Pancreas (tissue), 10 donors: ENCODE results near the gene TAF3. TPM values are rescaled to one million over a fixed set of nuclear protein-coding genes. Genes with fewer than 3 reads are reported as not detected.

Source experiments
- ATAC-seq, 4 donors: fragments of 200-7000 bp; cut with Tn5 transposase; one replicate each; pipeline versions ENCODE4 v1.8.0 to v1.9.1; 2020; ENCODE audit warnings: mild to moderate bottlenecking in 4 of 4, moderate library complexity in 4 of 4
- DNase-seq, 6 donors: peaks; one replicate each; pipeline ENCODE4 v3.0.0-alpha.2; 2020
- FAIRE-seq: peaks from 2 replicates; lab custom pipeline; 2012; peaks lifted over from hg19 to GRCh38; lab: Jason Lieb, UNC
- H3K27ac ChIP-seq, 4 donors: fragments of 200-600 bp; sonication (generic); 1 replicate in 3 of 4; 2 replicates in 1 of 4; pipeline versions ENCODE4 v1.5.0 to v1.8.0; 2020
- H3K27me3 ChIP-seq, 4 donors: fragments of 200-600 bp; one replicate each; pipeline ENCODE4 v1.8.0; 2021
- H3K36me3 ChIP-seq, 3 donors: fragments of 200-600 bp; sonication (generic) in 1 of 3; one replicate each; pipeline versions ENCODE4 v1.5.0 to v1.8.0; 2020 to 2021
- H3K4me1 ChIP-seq, 3 donors: fragments of 200-600 bp; one replicate each; pipeline ENCODE4 v1.8.0; 2021
- H3K4me3 ChIP-seq, 4 donors: fragments of 200-600 bp; sonication (generic) in 2 of 4; one replicate each; pipeline versions ENCODE4 v1.5.0 to v1.8.0; 2020 to 2021
- H3K9me3 ChIP-seq, 4 donors: fragments of 200-600 bp; one replicate each; pipeline ENCODE4 v1.8.0; 2021
- CTCF ChIP-seq, 4 donors: fragments of 200-600 bp; sonication (generic) in 3 of 4; IDR thresholded peaks; one replicate each; pipeline versions ENCODE4 v1.5.0 to v1.8.0; 2021; ENCODE audit warnings: antibody characterized with exemption in 4 of 4
- WGBS, 2 donors: extraction: QIAGEN DNeasy Blood & Tissue Kit; methylation state at CpG; one replicate each; pipeline ENCODE4 v1.1.7; 2013; 5-methylcytosine and 5-hydroxymethylcytosine counted together
- intact Hi-C, 3 donors: fragments of 100-400 bp; cut with DNase I; formaldehyde crosslinking; loops; one replicate each; pipeline versions ENCODE4 v1.11.1 to v1.14.2; 2022
- polyA plus RNA-seq, 2 donors: library from polyadenylated mRNA; stranded (reverse); fragments of 200-250 nt; gene quantifications; one replicate each; pipeline ENCODE4 v1.2.3, GENCODE V29; 2013
- total RNA-seq, 6 donors: library from RNA; stranded (reverse); fragmentation: NEBNext Ultra II Directional in 4 of 6; extraction: Animal tissue kit (Norgen Biotek cat#: 25700) in 4 of 6; gene quantifications; one replicate each; pipeline versions ENCODE4 v1.2.1 to v1.2.4, GENCODE V29; 2021 to 2023
- donor health status: healthy with polysubstance abuse.
- donor health status: DM: no; HTN: no; CAD: no; lungs with moderate emphysema.
- donor health status: DM: no; HTN: no; CAD: no.
- donor health status: control.
- donor health status: control.
- donor health status: Bipolar disorder and iron deficiency.
- donor health status: DM: yes; HTN: yes; CAD: no.
- donor health status: DM: no; HTN: no; CAD: no.
- donor health status: DM: no; HTN: no; CAD: no.
- donor health status: DM: yes; HTN: yes; CAD: no.

Gene TAF3
- total and polyA plus RNA-seq, 8 donors, result 2.9 to 5.8 (median 4.0) TPM

GRCh38 chr10:8043569-8044306, 225.4 kb downstream of the TAF3 start:
- H3K4me1 ChIP-seq, result peaks cover 7 to 9% (median 8%) of the 10 kb centered on the region in 3 donors
- H3K36me3 ChIP-seq, result no peaks in the 10 kb centered on the region
- ATAC-seq, result peak in 2 of 4 donors; percentile 14 to 18
- no peak for FAIRE-seq
- no peak for DNase-seq
- no peaks in the 10 kb centered on the region for H3K9me3 ChIP-seq
- no peak overlapping the region for H3K4me3 ChIP-seq
- TF ChIP-seq CTCF (IDR thresholded peaks at IDR 0.05), result no peak
- H3K27ac ChIP-seq, result no peak overlapping the region
- intact Hi-C loops, result no loop called here
- WGBS, 2 donors, result 6 to 13% methylated on average over 31 of the region's 31 CpGs
- peaks cover 0 to 73% (median 21%) of the 10 kb centered on the region in 4 donors for H3K27me3 ChIP-seq

- FAIRE-seq (no peak), DNase-seq (no peak), ATAC-seq (no peak)
- Histone ChIP-seq H3K4me1 (peaks cover 8 to 11% (median 8%) of the 10 kb centered on the region in 3 donors), H3K27ac (no peak overlapping the region), H3K4me3 (peak overlapping the region in 1 of 4 donors; percentile 39), H3K36me3 (no peaks in the 10 kb centered on the region), H3K27me3 (peaks cover 0 to 73% (median 23%) of the 10 kb centered on the region in 4 donors), H3K9me3 (no peaks in the 10 kb centered on the region)
- intact Hi-C loops, result no loop called here
- 10 to 14% methylated on average over 12 of the region's 12 CpGs for WGBS, 2 donors
- TF ChIP-seq CTCF (IDR thresholded peaks at IDR 0.05), result no peak
Observed at GRCh38 chr10:8044331-8044907, 226.1 kb downstream of the TAF3 start.

- no peaks in the 10 kb centered on the region for H3K36me3 ChIP-seq
- intact Hi-C loops, result no loop called here
- ATAC-seq (peak; percentile 36 to 69 (median 56)), FAIRE-seq (no peak), DNase-seq (no peak)
- peaks cover 0 to 74% (median 28%) of the 10 kb centered on the region in 4 donors for H3K27me3 ChIP-seq
- WGBS, 2 donors, result 2 to 4% methylated on average over 32 of the region's 32 CpGs
- H3K27ac ChIP-seq, result no peak overlapping the region
- no peak for TF ChIP-seq CTCF (IDR thresholded peaks at IDR 0.05)
- no peaks in the 10 kb centered on the region for H3K9me3 ChIP-seq
- peak overlapping the region in 3 of 4 donors; percentile 8 to 39 (median 18) for H3K4me3 ChIP-seq
- peaks cover 10 to 18% (median 15%) of the 10 kb centered on the region in 3 donors for H3K4me1 ChIP-seq
Observed at GRCh38 chr10:8044908-8045725, 226.8 kb downstream of the TAF3 start.

GRCh38 chr10:8045726-8046494, 227.6 kb downstream of the TAF3 start:
- intact Hi-C loops, result no loop called here
- H3K36me3 ChIP-seq, result no peaks in the 10 kb centered on the region
- ATAC-seq (no peak), FAIRE-seq (no peak), DNase-seq (no peak)
- peaks cover 10 to 25% (median 23%) of the 10 kb centered on the region in 3 donors for H3K4me1 ChIP-seq
- H3K27ac ChIP-seq, result no peak overlapping the region
- TF ChIP-seq CTCF (IDR thresholded peaks at IDR 0.05), result no peak
- peak overlapping the region in 1 of 4 donors; percentile 39 for H3K4me3 ChIP-seq
- peaks cover 0 to 75% (median 29%) of the 10 kb centered on the region in 4 donors for H3K27me3 ChIP-seq
- H3K9me3 ChIP-seq, result no peaks in the 10 kb centered on the region
- WGBS, 2 donors, result 5% methylated on average over 17 of the region's 17 CpGs
